DOHH2 (cell line): Measurements from ENCODE around the gene TAPT1.

Source experiments
- H3F3A ChIP-seq: fragments of 200-600 bp; sonication (generic), shearing (Covaris generic); 2 replicates; pipeline ENCODE4 v1.6.0; 2016; ENCODE audit warnings: antibody characterized with exemption, mild to moderate bottlenecking; ENCODE audit not compliant: control insufficient read depth, insufficient read depth
- H3K27ac ChIP-seq: fragments of 200-600 bp; sonication (generic); 2 replicates; pipeline ENCODE4 v1.5.1; 2014; ENCODE audit warnings: low read depth, mild to moderate bottlenecking, low read length, moderate library complexity
- H3K27me3 ChIP-seq: fragments of 200-600 bp; sonication (generic); 2 replicates; pipeline ENCODE4 v1.6.1; 2014; ENCODE audit warnings: mild to moderate bottlenecking, low read length, mixed read lengths; ENCODE audit not compliant: control insufficient read depth
- H3K36me3 ChIP-seq: fragments of 200-600 bp; sonication (generic); 2 replicates; pipeline ENCODE4 v1.6.1; 2014; ENCODE audit warnings: mild to moderate bottlenecking, low read length, moderate library complexity, mixed read lengths; ENCODE audit not compliant: control insufficient read depth
- H3K4me1 ChIP-seq: fragments of 200-600 bp; sonication (generic); 2 replicates; pipeline ENCODE4 v1.6.1; 2014; ENCODE audit warnings: mild to moderate bottlenecking, low read length, mixed read lengths; ENCODE audit not compliant: control insufficient read depth
- H3K4me2 ChIP-seq: fragments of 200-600 bp; sonication (generic); 2 replicates; pipeline ENCODE4 v1.6.0; 2014; ENCODE audit warnings: mild to moderate bottlenecking, low read length, moderate library complexity
- H3K4me3 ChIP-seq: fragments of 200-600 bp; sonication (generic); 2 replicates; pipeline ENCODE4 v1.5.1; 2014; ENCODE audit warnings: mild to moderate bottlenecking, low read length, mixed read lengths
- H3K79me2 ChIP-seq: fragments of 200-600 bp; sonication (generic); 2 replicates; pipeline ENCODE4 v1.6.1; 2014; ENCODE audit warnings: mild to moderate bottlenecking, low read length, mixed read lengths; ENCODE audit not compliant: control insufficient read depth
- H3K9me2 ChIP-seq: fragments of 200-600 bp; sonication (generic); replicated peaks from 2 replicates; pipeline ENCODE4 v1.6.1; 2014; ENCODE audit warnings: mild to moderate bottlenecking, low read length, mixed read lengths; ENCODE audit not compliant: control insufficient read depth
- H3K9me3 ChIP-seq: fragments of 200-600 bp; sonication (generic); 2 replicates; pipeline ENCODE4 v1.6.1; 2014; ENCODE audit warnings: antibody characterized with exemption, low read length, mixed read lengths; ENCODE audit not compliant: control insufficient read depth, insufficient read depth
- H4K20me1 ChIP-seq: fragments of 200-600 bp; sonication (generic); 2 replicates; pipeline ENCODE4 v1.6.0; 2014; ENCODE audit warnings: low read depth, mild to moderate bottlenecking, antibody characterized with exemption, low read length, moderate library complexity; ENCODE audit not compliant: control insufficient read depth, insufficient read depth
- CTCF ChIP-seq: fragments of 200-600 bp; sonication (generic); IDR thresholded peaks from one replicate; pipeline ENCODE4 v1.5.1; 2014; ENCODE audit warnings: antibody characterized with exemption, mild to moderate bottlenecking, low read depth, low read length; ENCODE audit not compliant: poor library complexity, severe bottlenecking
- EZH2phosphoT487 ChIP-seq: fragments of 200-600 bp; sonication (generic); IDR thresholded peaks from 2 replicates; pipeline ENCODE4 v1.6.1; 2017; ENCODE audit warnings: borderline replicate concordance, mild to moderate bottlenecking, antibody characterized with exemption, low read length, moderate library complexity, mixed read lengths

Gene TAPT1

DNA sequence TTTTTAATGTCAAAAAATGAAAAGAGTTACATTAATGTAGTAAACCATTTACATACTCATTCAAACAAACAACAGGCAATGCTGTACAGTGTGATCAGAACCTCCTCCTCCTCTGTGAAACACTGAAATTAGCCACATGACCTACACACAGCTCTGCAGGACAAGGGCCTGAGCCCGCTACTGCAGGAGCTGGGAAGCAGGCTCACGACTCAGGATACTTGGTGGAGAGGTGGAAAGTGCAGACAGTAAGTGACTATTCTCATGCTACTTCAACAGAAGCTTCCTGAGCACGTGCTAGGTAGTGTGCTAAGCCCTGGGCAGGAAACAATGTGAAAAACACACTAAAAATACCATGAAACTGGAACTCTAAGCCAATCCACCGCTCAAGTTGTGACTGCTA, 56.8 kb downstream of the TAPT1 start:
- H3K9me2 ChIP-seq: no peaks in the 10 kb centered on the region
- H3K79me2 ChIP-seq: no peaks in the 10 kb centered on the region
- no peaks in the 10 kb centered on the region for H3K9me3 ChIP-seq

DNA sequence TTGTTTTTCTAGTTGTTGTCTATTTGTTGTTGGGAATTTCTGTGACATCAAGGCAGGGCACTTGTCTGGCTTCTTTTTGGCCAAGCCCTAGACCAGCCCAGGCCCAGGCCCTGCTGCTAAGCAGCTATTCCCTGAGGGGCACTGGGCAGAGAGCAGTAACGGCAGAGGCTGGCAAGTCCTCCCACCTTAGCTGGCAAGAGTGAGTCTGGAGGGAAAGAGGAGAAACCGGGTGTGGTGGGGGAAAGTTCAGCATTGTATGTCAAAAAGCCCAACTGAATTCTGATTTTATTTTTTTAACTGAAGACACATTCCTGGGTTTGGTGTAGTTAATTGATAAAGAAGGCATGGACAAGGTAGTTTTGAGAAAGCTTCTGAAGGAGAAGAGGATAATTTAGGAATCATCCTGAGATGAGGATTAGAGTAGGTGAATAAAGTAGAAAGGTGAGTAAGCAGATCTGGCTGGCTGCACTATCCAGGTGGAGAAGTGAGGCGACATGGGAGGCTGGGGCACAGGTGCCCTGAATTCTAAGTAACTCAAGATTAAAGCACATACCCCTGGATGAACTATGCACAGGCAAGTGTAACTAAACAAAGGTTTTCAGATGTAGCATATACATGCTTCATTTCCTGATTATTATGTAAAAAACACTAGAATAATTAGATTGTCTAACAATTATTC, 57.4 kb downstream of the TAPT1 start:
- no peak for TF ChIP-seq EZH2phosphoT487
- no peak for TF ChIP-seq CTCF
- no peaks in the 10 kb centered on the region for H3K27me3 ChIP-seq
- H3K36me3 ChIP-seq: peaks cover 51% of the 10 kb centered on the region
- no peaks in the 10 kb centered on the region for H3K9me3 ChIP-seq
- no peak overlapping the region for H3K27ac ChIP-seq
- H3K4me2 ChIP-seq: no peak overlapping the region
- H4K20me1 ChIP-seq: no peaks in the 10 kb centered on the region
- H3F3A ChIP-seq: no peaks in the 10 kb centered on the region; the same call in 1 of the 2 replicates
- H3K9me2 ChIP-seq: no peaks in the 10 kb centered on the region
- no peak overlapping the region for H3K4me3 ChIP-seq
- no peaks in the 10 kb centered on the region for H3K79me2 ChIP-seq
- H3K4me1 ChIP-seq: peaks cover 21% of the 10 kb centered on the region

More for the DNA sequence above, 56.8 kb downstream of the TAPT1 start:
- Histone ChIP-seq H4K20me1 (no peaks in the 10 kb centered on the region), H3K4me1 (peaks cover 21% of the 10 kb centered on the region), H3K36me3 (peaks cover 50% of the 10 kb centered on the region), H3K4me2 (no peak overlapping the region), H3K27me3 (no peaks in the 10 kb centered on the region), H3F3A (no peaks in the 10 kb centered on the region; the same call in 1 of the 2 replicates), H3K4me3 (no peak overlapping the region), H3K27ac (no peak overlapping the region)
- TF ChIP-seq CTCF (no peak), EZH2phosphoT487 (no peak)

DNA sequence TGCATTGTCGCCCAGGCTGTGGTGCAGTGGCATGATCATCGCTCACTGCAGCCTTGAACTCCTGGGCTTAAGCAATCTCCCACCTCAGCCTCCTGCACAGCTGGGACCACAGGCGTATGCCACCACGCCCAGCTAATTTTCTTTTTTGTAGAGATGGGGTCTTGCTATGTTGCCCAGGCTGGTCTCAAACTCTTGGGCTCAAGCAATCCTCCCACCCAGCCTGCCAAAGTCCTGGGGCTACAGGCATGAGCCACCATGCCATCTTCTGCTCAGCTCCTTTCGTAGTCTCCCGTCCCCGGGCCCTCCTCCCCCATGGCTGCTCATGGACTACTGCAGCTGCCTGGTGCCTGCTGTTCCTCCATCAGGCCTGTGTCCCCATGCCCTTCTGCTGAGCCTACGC, 58.1 kb downstream of the TAPT1 start:
- no peaks in the 10 kb centered on the region for H3F3A ChIP-seq
- H4K20me1 ChIP-seq: no peaks in the 10 kb centered on the region
- no peaks in the 10 kb centered on the region for H3K9me2 ChIP-seq
- H3K9me3 ChIP-seq: no peaks in the 10 kb centered on the region
- no peaks in the 10 kb centered on the region for H3K79me2 ChIP-seq
- no peak overlapping the region for H3K4me2 ChIP-seq
- no peak overlapping the region for H3K27ac ChIP-seq
- H3K4me3 ChIP-seq: no peak overlapping the region
- peaks cover 14% of the 10 kb centered on the region for H3K4me1 ChIP-seq
- peaks cover 51% of the 10 kb centered on the region for H3K36me3 ChIP-seq
- TF ChIP-seq CTCF (no peak), EZH2phosphoT487 (no peak)
- H3K27me3 ChIP-seq: no peaks in the 10 kb centered on the region
